K562 (cell line): ENCODE data around the gene SLC39A11. TPM values are rescaled to one million over a fixed set of nuclear protein-coding genes. Genes with fewer than 3 reads are reported as not detected.

Experiments
- ATAC-seq: fragments of 200-7000 bp; cut with Tn5 transposase; 3 replicates; pipeline ENCODE4 v1.9.1; 2020; ENCODE audit warnings: moderate library complexity
- BruUV-seq: library from RNA; stranded (reverse); fragments of 400-500 nt; replicated peaks from 2 replicates; lab custom pipeline; 2021; lab: Mats Ljungman, UMichigan
- CTCF ChIA-PET: fragments of 300-600 bp; formaldehyde crosslinking; extraction: SDS; loops from one replicate; lab custom pipeline; 2021; ENCODE audit warnings: low intra/inter-chr PET ratio; lab: Yijun Ruan, JAX
- POLR2A ChIA-PET: fragments of 300-600, 350-650 bp; sonication (Branson Sonifier 250); formaldehyde crosslinking; extraction: SDS; loops from one replicate; lab custom pipeline; 2021; ENCODE audit warnings: antibody characterized with exemption, inconsistent platforms; lab: Yijun Ruan, JAX
- DNase-seq, 4 experiments: peaks; one replicate each; pipeline versions ENCODE4 v3.0.0 to v3.0.0-alpha.2; 2011 to 2018; ENCODE audit warnings: low spot score in 3 of 4, mixed read lengths in 3 of 4; ENCODE audit errors: extremely low read depth in 1 of 4
- FAIRE-seq: peaks from 2 replicates; lab custom pipeline; 2011; peaks lifted over from hg19 to GRCh38; lab: Jason Lieb, UNC
- H2AFZ ChIP-seq: 2 replicates; pipeline ENCODE4 v1.6.0; 2011; ENCODE audit warnings: low read depth, low read length, control low read depth, inconsistent platforms
- H3K27ac ChIP-seq: fragments of 200-600 bp; 3 replicates; pipeline ENCODE4 v1.8.0; 2011; ENCODE audit warnings: low read depth, mild to moderate bottlenecking, control low read depth, inconsistent platforms, low read length, moderate library complexity, mixed read lengths; ENCODE audit errors: extremely low read depth
- H3K27me3 ChIP-seq, 2 experiments: fragments of 300-600 bp in 1 of 2; 2 replicates in 1 of 2; 3 replicates in 1 of 2; pipeline versions ENCODE4 v1.6.0 to v1.8.0; 2011; ENCODE audit warnings: inconsistent platforms in 2 of 2, low read length in 2 of 2, mild to moderate bottlenecking in 1 of 2, mixed read lengths in 1 of 2, moderate library complexity in 1 of 2; ENCODE audit not compliant: control insufficient read depth in 2 of 2, insufficient read depth in 2 of 2
- H3K36me3 ChIP-seq: fragments of 300-600 bp; 3 replicates; pipeline ENCODE4 v1.8.0; 2011; ENCODE audit warnings: mild to moderate bottlenecking, low read length, inconsistent platforms; ENCODE audit not compliant: control insufficient read depth, insufficient read depth
- H3K4me1 ChIP-seq, 2 experiments: fragments of 200-600 bp in 1 of 2; replicated peaks in 1 of 2; 2 replicates in 1 of 2; 3 replicates in 1 of 2; pipeline versions ENCODE4 v1.5.1 to v1.8.0; 2011; ENCODE audit warnings: inconsistent platforms in 2 of 2, low read length in 2 of 2, mild to moderate bottlenecking in 1 of 2, mixed read lengths in 1 of 2, moderate library complexity in 1 of 2; ENCODE audit not compliant: control insufficient read depth in 2 of 2, insufficient read depth in 2 of 2
- H3K4me2 ChIP-seq: 2 replicates; pipeline ENCODE4 v1.6.1; 2011; ENCODE audit warnings: low read length, control low read depth, inconsistent platforms, mixed read lengths; ENCODE audit not compliant: insufficient read depth
- H3K4me3 ChIP-seq: fragments of 200-600 bp; sonication (generic), shearing (Covaris generic); 2 replicates; pipeline ENCODE4 v1.5.1; 2016; ENCODE audit warnings: control low read depth, inconsistent platforms
- H3K79me2 ChIP-seq: fragments of 200-600 bp; 3 replicates; pipeline ENCODE4 v1.8.0; 2011; ENCODE audit warnings: low read length, inconsistent platforms; ENCODE audit not compliant: control insufficient read depth, insufficient read depth
- H3K9ac ChIP-seq, 2 experiments: 2 replicates each; pipeline versions ENCODE4 v1.6.0 to v1.6.1; 2011; ENCODE audit warnings: low read depth in 2 of 2, low read length in 2 of 2, control low read depth in 1 of 2, inconsistent platforms in 1 of 2, mild to moderate bottlenecking in 1 of 2, mixed read lengths in 1 of 2; ENCODE audit not compliant: insufficient read depth in 1 of 2
- H3K9me1 ChIP-seq: one replicate; pipeline ENCODE4 v1.6.0; 2011; ENCODE audit warnings: inconsistent platforms, mild to moderate bottlenecking, low read length, moderate library complexity; ENCODE audit not compliant: control insufficient read depth, insufficient read depth
- H3K9me3 ChIP-seq: replicated peaks from 2 replicates; pipeline ENCODE4 v1.5.1; 2011; ENCODE audit warnings: low read depth, low read length, inconsistent platforms; ENCODE audit not compliant: control insufficient read depth, insufficient read depth
- H4K20me1 ChIP-seq: replicated peaks from 2 replicates; pipeline ENCODE4 v1.6.1; 2011; ENCODE audit warnings: low read length, inconsistent platforms, mixed read lengths; ENCODE audit not compliant: control insufficient read depth, insufficient read depth
- KDM5B ChIP-seq: fragments of 200-600 bp; sonication (generic); IDR thresholded peaks from 2 replicates; pipeline ENCODE4 v1.6.1; 2012; ENCODE audit warnings: low read depth, mild to moderate bottlenecking, moderate library complexity, low read length, control low read depth, inconsistent platforms; ENCODE audit not compliant: insufficient replicate concordance
- PREB ChIP-seq: sonication (generic); formaldehyde crosslinking; IDR thresholded peaks from 2 replicates; pipeline ENCODE4 v1.8.1; 2023; ENCODE audit warnings: mild to moderate bottlenecking, missing genetic modification reagents
- SREBF2 ChIP-seq: sonication (generic); formaldehyde crosslinking; IDR thresholded peaks from 2 replicates; pipeline ENCODE4 v1.4.0; 2020; ENCODE audit warnings: mild to moderate bottlenecking, missing genetic modification reagents
- TFAP4 ChIP-seq: sonication (generic); formaldehyde crosslinking; IDR thresholded peaks from 2 replicates; pipeline ENCODE4 v1.8.0; 2022; ENCODE audit warnings: missing genetic modification reagents, mild to moderate bottlenecking, moderate library complexity, borderline replicate concordance
- ZNF146 ChIP-seq: IDR thresholded peaks from one replicate; pipeline ENCODE4 v1.6.1; 2018; ENCODE audit warnings: missing compliant biosample characterization; ENCODE audit not compliant: unreplicated experiment
- ZNF23 ChIP-seq: fragments of 250-450 bp; sonication (Bioruptor Pico); IDR thresholded peaks from 2 replicates; pipeline ENCODE4 v1.4.0; 2020; ENCODE audit warnings: mild to moderate bottlenecking
- WGBS: fragments of 100-300 bp; shearing (Covaris generic); methylation state at CpG from one replicate; pipeline ENCODE4 v1.1.6; 2016; ENCODE audit warnings: low coverage, mixed read lengths; ENCODE audit not compliant: insufficient coverage; ENCODE audit errors: missing lambda C conversion rate; 5-methylcytosine and 5-hydroxymethylcytosine counted together
- in situ Hi-C: fragments of 300-500 bp; cut with MboI; formaldehyde crosslinking; loops from 4 replicates; pipeline ENCODE4 v1.15.0; 2018; ENCODE audit warnings: inconsistent platforms, mixed read lengths
- intact Hi-C: fragments of 100-400 bp; cut with micrococcal nuclease; formaldehyde crosslinking; loops from 2 replicates; pipeline ENCODE4 v1.14.2; 2022
- polyA plus RNA-seq, 8 experiments: library from polyadenylated mRNA; depleted of rRNA in 4 of 8; stranded (reverse) in 5 of 8; unstranded in 3 of 8; fragments of >200 nt; fragmentation: Nextera tagmentation in 2 of 8; fragmentation: Illumina TruSeq in 1 of 8; extraction: Ambion mirVana in 2 of 8; extraction: Trizol in 1 of 8; gene quantifications; 2 replicates each; pipeline versions ENCODE4 v1.2.1 to v1.2.3, GENCODE V29; 2011 to 2014; ENCODE audit warnings: inconsistent platforms in 1 of 8, missing spikeins in 1 of 8
- total RNA-seq, 7 experiments: library from RNA; depleted of rRNA in 6 of 7; stranded (reverse); fragments of >200 nt in 6 of 7; fragmentation: Illumina TruSeq in 2 of 7; extraction: Trizol in 2 of 7; gene quantifications; 2 replicates each; pipeline versions ENCODE4 v1.2.1 to v1.2.3, GENCODE V29; 2011 to 2021; ENCODE audit warnings: low replicate concordance in 1 of 7

Gene SLC39A11
- total and polyA plus RNA-seq, 9 of the 15 experiments (the other 6 are each of a cell fraction or from before 2014, with no cell fraction given): 10.5 to 26.4 (median 13.4) TPM

- no peak for FAIRE-seq
- no peaks in the 10 kb centered on the region for H3K9me3 ChIP-seq
- no peak overlapping the region for H2AFZ ChIP-seq
- TF ChIP-seq SREBF2 (CRISPR knock-in tag): no peak
- TF ChIP-seq ZNF146: peak; percentile 75
- TF ChIP-seq KDM5B: no peak
- TF ChIP-seq, all 486 proteins: peak for 1
- Histone ChIP-seq H3K4me1 (peaks cover 0 to 7% of the 10 kb centered on the region in 2 experiments; a peak in 2 of 5 replicates), H4K20me1 (no peaks in the 10 kb centered on the region), H3K27me3 (no peaks in the 10 kb centered on the region), H3K9me1 (no peaks in the 10 kb centered on the region), H3K27ac (no peak overlapping the region), H3K4me2 (no peak overlapping the region), H3K79me2 (no peaks in the 10 kb centered on the region), H3K9ac (no peak overlapping the region), H3K36me3 (no peaks in the 10 kb centered on the region), H3K4me3 (no peak overlapping the region)
- WGBS: 52% methylated on average over 4 of the region's 4 CpGs
- BruUV-seq: no TSS peak
- in situ Hi-C loops: no loop called here
- POLR2A ChIA-PET: interaction anchor here (0.6 to 1.1 kb wide), 2 partner anchors 45 to 174 kb away, joined by 3 read pairs; partner anchors contain the start of gene SLC39A11
- CTCF ChIA-PET: no interaction called here
- DNase-seq (no peak), ATAC-seq (no peak)
- intact Hi-C loops: no loop called here
Measured at GRCh38 chr17:73048170-73048569, 44.3 kb downstream of the SLC39A11 start.

- no peaks in the 10 kb centered on the region for H3K27me3 ChIP-seq
- intact Hi-C loops (no loop called here), in situ Hi-C loops (no loop called here)
- H3K4me3 ChIP-seq: no peak overlapping the region
- ChIA-PET CTCF (no interaction called here), POLR2A (interaction anchor here (0.9 to 1.0 kb wide), 2 partner anchors 11 to 14 kb away, joined by 3 to 4 read pairs; no protein-coding TSS in a partner anchor)
- DNase-seq (no peak), FAIRE-seq (no peak), ATAC-seq (no peak)
- no peak overlapping the region for H3K27ac ChIP-seq
- 60% methylated on average over 4 of the region's 4 CpGs for WGBS
- H4K20me1 ChIP-seq: no peaks in the 10 kb centered on the region
- no peak overlapping the region for H2AFZ ChIP-seq
- TF ChIP-seq PREB (CRISPR knock-in tag) (no peak), ZNF23 (CRISPR knock-in tag) (no peak), TFAP4 (CRISPR knock-in tag) (no peak)
- no peak overlapping the region for H3K9ac ChIP-seq
- H3K4me1 ChIP-seq: peaks cover 0 to 3% of the 10 kb centered on the region in 2 experiments; a peak in 1 of 5 replicates
- no peaks in the 10 kb centered on the region for H3K36me3 ChIP-seq
- no peaks in the 10 kb centered on the region for H3K9me3 ChIP-seq
- no peaks in the 10 kb centered on the region for H3K9me1 ChIP-seq
- no peak overlapping the region for H3K4me2 ChIP-seq
- no TSS peak for BruUV-seq
- H3K79me2 ChIP-seq: no peaks in the 10 kb centered on the region
Measured at GRCh38 chr17:73045724-73046123, 46.8 kb downstream of the SLC39A11 start.
